OCI-LY7 (cell line): ENCODE data around the gene ADCY5. TPM values are rescaled to one million over a fixed set of nuclear protein-coding genes. Genes with fewer than 3 reads are reported as not detected.

Experiments
- BruUV-seq: library from RNA; stranded (reverse); fragments of 400-500 nt; replicated peaks from 2 replicates; lab custom pipeline; 2021; lab: Mats Ljungman, UMichigan
- CTCF ChIA-PET: fragments of 300-600 bp; sonication (Branson Sonifier 250); formaldehyde crosslinking; loops from one replicate; lab custom pipeline; 2022; ENCODE audit warnings: antibody characterized with exemption; ENCODE audit not compliant: unreplicated experiment; lab: Charles Lee
- POLR2A ChIA-PET: fragments of 300-600 bp; sonication (Branson Sonifier 250); formaldehyde crosslinking; loops from one replicate; lab custom pipeline; 2022; ENCODE audit warnings: antibody characterized with exemption; lab: Charles Lee
- DNase-seq: peaks from one replicate; pipeline ENCODE4 v3.0.0-alpha.2; 2015; ENCODE audit warnings: low spot score
- H2AFZ ChIP-seq: fragments of 200-600 bp; sonication (generic), shearing (Covaris generic); 2 replicates; pipeline ENCODE4 v1.6.1; 2014; ENCODE audit warnings: mild to moderate bottlenecking, antibody characterized with exemption, low read length, moderate library complexity
- H3K27ac ChIP-seq: fragments of 200-600 bp; sonication (generic); 2 replicates; pipeline ENCODE4 v1.5.1; 2014; ENCODE audit warnings: mixed run types, low read depth, mild to moderate bottlenecking, moderate library complexity, low read length, inconsistent platforms; ENCODE audit not compliant: poor library complexity, severe bottlenecking
- H3K36me3 ChIP-seq: fragments of 200-600 bp; sonication (generic); 2 replicates; pipeline ENCODE4 v1.6.1; 2014; ENCODE audit warnings: mild to moderate bottlenecking, antibody characterized with exemption, low read length, moderate library complexity, mixed read lengths; ENCODE audit not compliant: insufficient read depth
- H3K4me1 ChIP-seq: fragments of 200-600 bp; sonication (generic); 2 replicates; pipeline ENCODE4 v1.5.1; 2014; ENCODE audit warnings: mild to moderate bottlenecking, low read length; ENCODE audit not compliant: insufficient read depth, poor library complexity, severe bottlenecking
- H3K4me2 ChIP-seq: fragments of 200-600 bp; sonication (generic); 2 replicates; pipeline ENCODE4 v1.6.1; 2014; ENCODE audit warnings: mild to moderate bottlenecking, low read length
- H3K4me3 ChIP-seq: fragments of 200-600 bp; sonication (generic); 2 replicates; pipeline ENCODE4 v1.5.1; 2014; ENCODE audit warnings: mild to moderate bottlenecking, low read depth, low read length; ENCODE audit not compliant: poor library complexity, severe bottlenecking
- H3K79me2 ChIP-seq: fragments of 200-600 bp; sonication (generic); 2 replicates; pipeline ENCODE4 v1.6.1; 2016; ENCODE audit warnings: low read depth, mild to moderate bottlenecking, low read length, moderate library complexity, mixed read lengths; ENCODE audit not compliant: insufficient read depth
- H3K9me2 ChIP-seq: fragments of 200-600 bp; sonication (generic); 2 replicates; pipeline ENCODE4 v1.6.1; 2016; ENCODE audit warnings: mild to moderate bottlenecking, low read length, mixed read lengths; ENCODE audit not compliant: insufficient read depth
- H3K9me3 ChIP-seq: fragments of 200-600 bp; sonication (generic); 2 replicates; pipeline ENCODE4 v1.6.1; 2014; ENCODE audit warnings: mild to moderate bottlenecking, mixed run types, low read length, mixed read lengths
- H4K20me1 ChIP-seq: fragments of 200-600 bp; sonication (generic); 2 replicates; pipeline ENCODE4 v1.6.1; 2014; ENCODE audit warnings: mild to moderate bottlenecking, antibody characterized with exemption, low read length, moderate library complexity, mixed read lengths; ENCODE audit not compliant: insufficient read depth
- EZH2phosphoT487 ChIP-seq: fragments of 200-600 bp; sonication (generic); IDR thresholded peaks from 2 replicates; pipeline ENCODE4 v1.6.1; 2018; ENCODE audit warnings: low read depth, borderline replicate concordance, mild to moderate bottlenecking, mixed run types, antibody characterized with exemption, low read length, moderate library complexity, mixed read lengths
- intact Hi-C: fragments of 100-400 bp; cut with micrococcal nuclease; formaldehyde crosslinking; loops from one replicate; pipeline ENCODE4 v1.10.0; 2022; ENCODE audit not compliant: unreplicated experiment
- total RNA-seq, 2 experiments: library from RNA; depleted of rRNA in 1 of 2; stranded (reverse); fragments of >200 nt in 1 of 2; shearing (Covaris generic) in 1 of 2; gene quantifications; 2 replicates each; pipeline ENCODE4 v1.2.3, GENCODE V29; 2014 to 2022
- TF ChIP-seq, protein P1 (sequence below): fragments of 200-600 bp; sonication (generic); conservative IDR thresholded peaks from 2 replicates; pipeline ENCODE4 v1.5.1; 2014; ENCODE audit warnings: mild to moderate bottlenecking, antibody characterized with exemption, low read length, moderate library complexity, mixed read lengths

ADCY5 gene
- total RNA-seq, 2 experiments from 2014 or later: 0.03 to 0.63 TPM

DNA sequence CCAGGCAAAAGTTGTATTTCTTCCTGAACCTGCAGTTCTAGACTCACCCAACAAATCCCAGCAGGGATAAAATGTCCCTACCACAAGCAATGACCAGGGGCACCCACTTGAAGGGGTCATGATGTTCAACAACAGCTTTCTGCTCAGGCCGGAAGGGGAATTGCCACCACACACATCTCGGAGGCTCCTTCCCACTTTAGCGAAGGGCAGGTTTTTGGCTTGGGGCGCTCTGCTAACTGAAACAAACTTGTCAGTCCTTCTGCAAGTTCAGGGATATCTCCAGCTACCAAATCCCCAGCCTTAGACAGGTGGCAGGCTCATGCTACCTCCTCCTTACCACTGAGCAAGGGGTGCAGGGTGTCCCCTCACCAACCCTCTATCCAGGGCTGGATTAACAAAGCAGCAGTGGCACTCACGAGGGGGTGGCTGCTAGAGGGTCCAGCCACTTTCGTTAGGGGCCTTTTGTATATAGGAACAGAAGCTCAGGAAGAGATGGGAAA is 2.2 kb downstream of the ADCY5 start:
- BruUV-seq: no TSS peak
- ChIA-PET CTCF (no interaction called here), POLR2A (interaction anchor here (0.5 kb wide), 1 partner anchor 1013 kb away, joined by 3 read pairs; no protein-coding TSS in a partner anchor)

DNA sequence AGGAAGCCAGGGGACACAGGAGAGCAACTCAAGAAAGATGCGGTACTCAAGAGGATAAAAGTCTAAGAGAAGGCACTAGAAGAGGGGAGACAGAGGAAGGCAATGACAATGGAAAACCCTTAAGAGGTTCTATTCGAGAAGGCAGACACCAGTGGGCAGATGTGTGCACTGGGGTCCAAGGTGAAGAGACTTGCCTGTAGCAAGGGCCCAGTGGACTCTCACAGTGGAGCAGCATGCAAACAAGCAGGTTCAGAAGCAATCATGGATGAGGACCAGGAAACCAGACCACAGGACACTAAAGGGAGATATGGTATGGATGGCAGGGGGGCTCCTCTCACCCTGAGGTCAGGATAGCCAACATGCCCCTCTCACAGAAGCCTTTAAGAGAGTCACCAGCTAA is 2.7 kb downstream of the ADCY5 start:
- intact Hi-C loops: no loop called here
- no peaks in the 10 kb centered on the region for H3K79me2 ChIP-seq
- no peaks in the 10 kb centered on the region for H3K4me1 ChIP-seq
- no peak overlapping the region for H3K27ac ChIP-seq
- ChIA-PET CTCF (no interaction called here), POLR2A (interaction anchor here (0.5 kb wide), 1 partner anchor 1013 kb away, joined by 3 read pairs; no protein-coding TSS in a partner anchor)
- BruUV-seq: no TSS peak
- H3K9me2 ChIP-seq: no peaks in the 10 kb centered on the region
- no peak overlapping the region for H3K4me3 ChIP-seq
- H3K9me3 ChIP-seq: no peaks in the 10 kb centered on the region
- TF ChIP-seq EZH2phosphoT487: no peak
- TF ChIP-seq, protein P1, sequence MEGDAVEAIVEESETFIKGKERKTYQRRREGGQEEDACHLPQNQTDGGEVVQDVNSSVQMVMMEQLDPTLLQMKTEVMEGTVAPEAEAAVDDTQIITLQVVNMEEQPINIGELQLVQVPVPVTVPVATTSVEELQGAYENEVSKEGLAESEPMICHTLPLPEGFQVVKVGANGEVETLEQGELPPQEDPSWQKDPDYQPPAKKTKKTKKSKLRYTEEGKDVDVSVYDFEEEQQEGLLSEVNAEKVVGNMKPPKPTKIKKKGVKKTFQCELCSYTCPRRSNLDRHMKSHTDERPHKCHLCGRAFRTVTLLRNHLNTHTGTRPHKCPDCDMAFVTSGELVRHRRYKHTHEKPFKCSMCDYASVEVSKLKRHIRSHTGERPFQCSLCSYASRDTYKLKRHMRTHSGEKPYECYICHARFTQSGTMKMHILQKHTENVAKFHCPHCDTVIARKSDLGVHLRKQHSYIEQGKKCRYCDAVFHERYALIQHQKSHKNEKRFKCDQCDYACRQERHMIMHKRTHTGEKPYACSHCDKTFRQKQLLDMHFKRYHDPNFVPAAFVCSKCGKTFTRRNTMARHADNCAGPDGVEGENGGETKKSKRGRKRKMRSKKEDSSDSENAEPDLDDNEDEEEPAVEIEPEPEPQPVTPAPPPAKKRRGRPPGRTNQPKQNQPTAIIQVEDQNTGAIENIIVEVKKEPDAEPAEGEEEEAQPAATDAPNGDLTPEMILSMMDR: no peak
- H3K4me2 ChIP-seq: no peak overlapping the region
- DNase-seq: no peak
- no peak overlapping the region for H2AFZ ChIP-seq
- H4K20me1 ChIP-seq: no peaks in the 10 kb centered on the region
- no peaks in the 10 kb centered on the region for H3K36me3 ChIP-seq

More for the DNA sequence above, 2.2 kb downstream of the ADCY5 start:
- Histone ChIP-seq H3K4me2 (no peak overlapping the region), H3K27ac (no peak overlapping the region), H3K79me2 (no peaks in the 10 kb centered on the region), H4K20me1 (no peaks in the 10 kb centered on the region), H3K9me3 (no peaks in the 10 kb centered on the region), H3K4me1 (no peaks in the 10 kb centered on the region), H3K9me2 (no peaks in the 10 kb centered on the region), H3K4me3 (no peak overlapping the region), H3K36me3 (no peaks in the 10 kb centered on the region), H2AFZ (no peak overlapping the region)
- intact Hi-C loops: no loop called here
- DNase-seq: no peak
- TF ChIP-seq EZH2phosphoT487: no peak
- TF ChIP-seq, protein P1: no peak

DNA sequence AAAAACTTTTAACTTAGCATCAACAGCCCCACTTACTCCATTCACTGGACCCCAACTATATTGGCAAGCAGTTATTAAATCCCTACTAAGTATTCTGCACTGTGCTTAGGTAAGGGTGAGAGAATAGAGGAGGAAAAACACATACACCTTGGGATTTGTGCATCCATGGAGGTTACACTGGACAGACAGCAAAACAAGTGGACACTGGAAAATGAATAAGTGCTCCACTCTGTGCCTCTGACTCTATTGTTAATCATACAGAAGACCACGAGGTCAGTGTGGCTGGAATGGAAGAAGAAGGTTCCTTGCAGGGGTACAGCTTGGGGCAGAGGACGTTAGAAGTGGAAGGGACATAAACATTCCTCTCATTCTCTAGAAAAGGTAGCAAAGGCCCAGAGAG is 3.2 kb downstream of the ADCY5 start:
- Histone ChIP-seq H2AFZ (no peak overlapping the region), H3K9me2 (no peaks in the 10 kb centered on the region), H4K20me1 (no peaks in the 10 kb centered on the region), H3K27ac (no peak overlapping the region), H3K4me1 (no peaks in the 10 kb centered on the region), H3K4me2 (no peak overlapping the region), H3K79me2 (no peaks in the 10 kb centered on the region), H3K36me3 (no peaks in the 10 kb centered on the region), H3K4me3 (no peak overlapping the region), H3K9me3 (no peaks in the 10 kb centered on the region)
- TF ChIP-seq, protein P1: no peak
- TF ChIP-seq EZH2phosphoT487: no peak
- intact Hi-C loops: no loop called here
- POLR2A ChIA-PET: interaction anchor here (0.6 kb wide), 1 partner anchor 38 kb away, joined by 3 read pairs; no protein-coding TSS in a partner anchor
- DNase-seq: no peak
- BruUV-seq: no TSS peak
- CTCF ChIA-PET: no interaction called here
